WI38 (cell line): Measurements from ENCODE around the gene KIF9.
"Not testable (repeated sequence)": the region's sequence is repeated elsewhere in the genome, so short reads cannot be mapped to it uniquely, and the experiment has no call there.

Experiments
- H3K4me3 ChIP-seq: 2 replicates; pipeline ENCODE4 v1.5.1; 2011; ENCODE audit warnings: low read depth, mild to moderate bottlenecking, control low read depth, low read length
- TF ChIP-seq, protein P1 (sequence below): IDR thresholded peaks from 2 replicates; pipeline ENCODE4 v1.5.1; 2012; ENCODE audit warnings: low read depth, mild to moderate bottlenecking, control low read depth, low read length

Gene KIF9

DNA sequence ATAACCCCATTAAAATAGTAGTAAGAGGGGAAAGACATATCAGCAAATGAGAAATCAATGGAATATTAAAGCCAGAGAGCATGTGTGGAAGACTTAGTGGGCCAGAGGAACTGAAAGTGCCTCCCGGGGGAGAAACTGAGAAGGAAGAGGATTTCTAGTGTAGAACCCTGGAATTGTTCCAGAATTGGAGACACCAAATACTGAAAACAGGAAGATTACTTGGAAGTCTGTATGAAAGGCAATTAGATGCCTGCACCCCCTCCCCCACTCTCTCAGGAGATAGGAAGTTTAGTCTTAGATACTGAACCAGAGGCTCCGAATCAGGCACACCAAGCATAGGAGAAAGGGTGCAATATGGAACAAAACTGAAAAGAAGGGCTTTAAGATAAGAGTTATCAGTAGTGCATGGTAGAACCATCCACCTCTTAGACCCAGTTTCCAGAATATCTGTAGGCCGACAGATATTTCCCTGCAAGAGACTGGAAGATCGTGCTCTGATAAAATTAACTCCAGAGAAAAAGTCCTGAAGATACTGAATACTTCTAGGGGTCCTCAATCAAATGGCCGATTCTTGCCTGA lies 32.6 kb upstream of the KIF9 start:
- TF ChIP-seq, protein P1, sequence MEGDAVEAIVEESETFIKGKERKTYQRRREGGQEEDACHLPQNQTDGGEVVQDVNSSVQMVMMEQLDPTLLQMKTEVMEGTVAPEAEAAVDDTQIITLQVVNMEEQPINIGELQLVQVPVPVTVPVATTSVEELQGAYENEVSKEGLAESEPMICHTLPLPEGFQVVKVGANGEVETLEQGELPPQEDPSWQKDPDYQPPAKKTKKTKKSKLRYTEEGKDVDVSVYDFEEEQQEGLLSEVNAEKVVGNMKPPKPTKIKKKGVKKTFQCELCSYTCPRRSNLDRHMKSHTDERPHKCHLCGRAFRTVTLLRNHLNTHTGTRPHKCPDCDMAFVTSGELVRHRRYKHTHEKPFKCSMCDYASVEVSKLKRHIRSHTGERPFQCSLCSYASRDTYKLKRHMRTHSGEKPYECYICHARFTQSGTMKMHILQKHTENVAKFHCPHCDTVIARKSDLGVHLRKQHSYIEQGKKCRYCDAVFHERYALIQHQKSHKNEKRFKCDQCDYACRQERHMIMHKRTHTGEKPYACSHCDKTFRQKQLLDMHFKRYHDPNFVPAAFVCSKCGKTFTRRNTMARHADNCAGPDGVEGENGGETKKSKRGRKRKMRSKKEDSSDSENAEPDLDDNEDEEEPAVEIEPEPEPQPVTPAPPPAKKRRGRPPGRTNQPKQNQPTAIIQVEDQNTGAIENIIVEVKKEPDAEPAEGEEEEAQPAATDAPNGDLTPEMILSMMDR: no peak
- H3K4me3 ChIP-seq: no peak overlapping the region

DNA sequence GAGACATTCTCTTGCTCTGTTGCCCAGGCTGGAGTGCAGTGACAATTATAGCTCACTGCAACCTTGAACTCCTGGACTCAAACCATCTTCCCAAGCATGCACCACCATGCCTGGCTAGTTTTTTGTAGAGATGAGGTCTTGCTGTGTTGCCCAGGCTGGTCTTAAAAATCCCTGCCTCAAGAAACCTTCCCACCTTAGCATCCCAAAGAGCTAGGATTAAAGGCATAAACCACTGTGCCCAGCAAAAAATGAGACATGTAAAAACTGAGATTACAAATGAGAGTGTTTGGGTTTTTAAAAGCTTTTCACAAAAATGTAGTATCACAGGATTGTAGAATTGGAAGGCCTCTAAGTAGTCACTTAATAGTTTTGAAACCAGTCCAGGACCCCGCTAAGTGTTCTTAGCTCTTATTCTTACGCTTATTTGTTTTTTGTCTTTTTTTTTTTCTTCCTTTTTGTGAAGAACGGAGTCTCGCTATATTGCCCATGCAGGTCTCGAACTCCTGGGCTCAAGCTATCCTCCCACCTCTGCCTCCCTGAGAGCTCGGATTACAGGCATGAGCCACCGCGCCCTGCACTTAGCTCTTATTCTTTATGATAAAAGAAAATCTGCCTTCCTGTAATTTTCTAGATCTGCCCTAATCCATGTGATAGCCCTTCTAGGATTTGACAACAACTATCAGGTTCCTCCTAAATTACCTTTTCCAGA lies 31.6 kb upstream of the KIF9 start:
- no peak overlapping the region for H3K4me3 ChIP-seq
- TF ChIP-seq, protein P1: no peak

DNA sequence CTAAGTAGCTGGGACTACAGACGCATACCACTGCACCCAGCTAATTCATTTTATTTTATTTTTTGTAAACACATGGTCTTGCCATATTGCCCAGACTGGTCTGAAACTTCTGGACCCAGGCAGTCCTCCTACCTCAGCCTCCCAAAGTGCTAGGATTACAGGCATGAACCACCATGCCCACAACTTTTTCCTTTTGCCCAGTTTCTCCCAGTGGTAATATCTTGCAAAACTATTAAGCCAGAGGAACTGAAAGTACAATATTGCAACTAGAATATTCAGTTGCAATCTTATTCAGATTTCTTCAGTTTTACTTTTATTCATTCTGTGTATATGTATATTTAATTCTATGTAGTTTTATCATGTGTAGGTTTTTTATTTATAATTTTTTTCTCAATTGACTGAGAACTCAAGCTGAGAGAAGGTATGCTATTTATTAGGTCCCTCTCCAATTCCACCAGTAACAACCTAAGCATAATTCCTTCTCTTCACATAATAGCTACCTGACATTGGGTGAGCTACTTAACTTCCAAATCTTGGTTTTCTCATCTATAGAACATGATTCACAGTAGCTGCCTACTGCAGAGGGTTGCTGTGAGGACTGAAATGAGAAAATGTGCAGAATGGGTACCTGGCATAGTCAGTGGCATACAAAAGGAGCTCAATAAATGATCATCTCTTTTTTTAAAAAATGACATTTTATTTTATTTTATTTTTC lies 30.9 kb upstream of the KIF9 start:
- TF ChIP-seq, protein P1: no peak

DNA sequence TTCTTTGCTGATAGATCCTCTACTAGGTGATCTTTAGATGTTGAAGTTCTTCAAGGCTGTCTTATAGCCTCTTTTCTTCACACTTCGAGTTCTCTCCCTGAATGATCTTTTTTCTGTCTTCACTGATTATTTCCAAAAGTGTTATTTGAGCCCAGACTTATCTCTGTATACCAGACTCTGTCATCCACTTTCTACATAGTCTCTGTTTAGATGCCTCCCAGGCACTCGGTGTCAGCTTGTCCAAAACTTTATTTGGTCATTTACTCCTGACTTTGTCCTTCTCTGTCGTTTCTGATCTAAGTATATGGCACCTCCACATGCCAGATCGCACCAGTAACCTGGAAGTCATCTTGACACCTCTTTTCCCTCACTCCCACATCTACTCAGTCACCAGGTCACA lies 27.8 kb upstream of the KIF9 start:
- TF ChIP-seq, protein P1: no peak
- no peak overlapping the region for H3K4me3 ChIP-seq

More for the DNA sequence above, 30.9 kb upstream of the KIF9 start:
- H3K4me3 ChIP-seq: no peak overlapping the region

DNA sequence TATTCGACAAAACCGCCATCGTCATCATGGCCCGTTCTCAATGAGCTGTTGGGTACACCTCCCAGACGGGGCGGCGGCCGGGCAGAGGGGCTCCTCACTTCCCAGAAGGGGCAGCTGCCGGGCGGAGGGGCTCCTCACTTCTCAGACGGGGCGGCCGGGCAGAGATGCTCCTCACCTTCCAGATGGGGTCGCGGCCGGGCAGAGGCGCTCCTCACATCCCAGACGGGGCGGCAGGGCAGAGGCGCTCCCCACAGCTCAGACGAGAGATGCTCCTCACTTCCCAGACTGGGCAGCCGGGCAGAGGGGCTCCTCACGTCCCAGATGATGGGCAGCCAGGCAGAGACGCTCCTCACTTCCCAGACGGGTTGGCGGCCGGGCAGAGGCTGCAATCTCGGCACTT lies 26.6 kb upstream of the KIF9 start:
- H3K4me3 ChIP-seq: not testable (repeated sequence)

DNA sequence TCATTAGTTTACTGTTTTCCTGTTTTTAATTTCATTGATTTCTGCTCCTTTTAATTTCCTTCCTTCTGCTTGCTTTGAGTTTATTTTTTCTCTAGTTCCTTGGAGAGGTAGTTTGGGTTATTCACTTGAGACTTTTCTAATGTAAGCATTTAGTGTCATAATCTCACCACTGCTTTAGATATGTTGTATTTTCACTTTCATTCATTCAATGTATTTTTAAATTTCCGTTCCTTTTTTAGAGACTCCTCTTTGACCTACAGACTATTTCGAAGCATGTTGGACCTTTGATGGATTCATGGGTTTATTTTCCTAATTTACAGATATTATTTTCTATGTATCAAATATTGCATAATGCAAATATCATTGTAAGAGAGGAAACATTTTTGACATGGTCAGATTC lies 23.4 kb upstream of the KIF9 start:
- H3K4me3 ChIP-seq: no peak overlapping the region
- TF ChIP-seq, protein P1: no peak

DNA sequence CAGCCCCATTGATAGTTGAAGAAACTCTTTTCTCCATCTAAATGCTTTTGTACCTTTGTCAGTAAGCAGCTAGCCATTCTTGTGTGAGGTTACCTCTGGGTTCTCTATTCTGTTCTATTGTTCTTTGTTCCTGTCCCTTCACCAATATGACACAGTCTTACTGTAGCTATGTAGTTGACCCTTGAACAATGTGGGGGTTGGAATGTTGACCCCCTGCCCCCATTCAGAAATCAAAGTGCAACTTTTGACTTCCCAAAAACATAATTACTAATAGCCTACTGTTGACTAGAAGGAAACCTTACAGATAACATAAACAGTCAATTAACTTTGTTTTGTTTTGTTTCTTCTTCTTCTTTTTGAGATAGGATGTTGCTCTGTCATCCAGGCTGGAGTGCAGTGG lies 18.9 kb upstream of the KIF9 start:
- H3K4me3 ChIP-seq: no peak overlapping the region
- TF ChIP-seq, protein P1: no peak
